T1000 (cell line): Measurements from ENCODE around the gene GP1BB.

ENCODE experiments used
- DNase-seq: peaks from one replicate; lab custom pipeline; 2025; ENCODE audit warnings: mixed read lengths; lab: John Stamatoyannopoulos, UW

The GP1BB gene

DNA sequence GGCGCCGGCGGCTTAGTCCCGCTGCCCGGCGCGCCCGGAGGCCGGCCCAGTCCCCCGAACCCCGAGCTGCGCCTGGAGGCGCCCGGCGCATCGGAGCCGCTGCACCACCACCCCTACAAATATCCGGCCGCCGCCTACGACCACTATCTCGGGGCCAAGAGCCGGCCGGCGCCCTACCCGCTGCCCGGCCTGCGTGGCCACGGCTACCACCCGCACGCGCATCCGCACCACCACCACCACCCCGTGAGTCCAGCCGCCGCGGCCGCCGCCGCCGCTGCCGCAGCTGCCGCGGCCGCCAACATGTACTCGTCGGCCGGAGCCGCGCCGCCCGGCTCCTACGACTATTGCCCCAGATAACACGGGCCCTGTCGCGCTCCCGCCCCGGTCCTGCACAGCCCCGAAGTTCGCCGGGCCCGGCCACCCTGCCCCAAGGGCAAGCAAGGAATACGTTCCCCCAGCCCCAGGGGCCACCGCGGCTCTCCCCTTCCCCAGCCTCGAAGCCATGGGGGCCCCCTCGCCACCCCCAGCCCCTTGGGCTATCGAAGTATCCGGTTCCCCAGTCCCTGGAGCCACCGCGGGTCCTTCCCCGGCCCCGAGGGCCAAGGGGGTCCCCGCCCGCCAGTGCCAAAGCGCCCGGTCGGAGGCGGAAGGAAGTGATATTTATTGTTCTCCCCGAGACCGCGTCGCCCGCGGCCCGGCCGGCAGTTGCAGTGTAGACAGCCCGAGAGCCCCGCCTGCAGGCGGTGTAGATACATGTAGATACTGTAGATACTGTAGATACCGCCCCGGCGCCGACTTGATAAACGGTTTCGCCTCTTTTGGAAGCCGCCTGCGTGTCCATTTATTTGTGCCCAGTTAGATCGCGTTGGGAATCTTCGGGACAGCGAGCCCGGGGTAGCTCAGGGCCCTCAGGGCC is 43.4 kb downstream of the GP1BB start:
- no peak for DNase-seq

GRCh38 chr22:19767427-19768341 is 44.3 kb downstream of the GP1BB start:
- DNase-seq: no peak

- DNase-seq: no peak
Observed at GRCh38 chr22:19769393-19769715, 46.0 kb downstream of the GP1BB start.

DNA sequence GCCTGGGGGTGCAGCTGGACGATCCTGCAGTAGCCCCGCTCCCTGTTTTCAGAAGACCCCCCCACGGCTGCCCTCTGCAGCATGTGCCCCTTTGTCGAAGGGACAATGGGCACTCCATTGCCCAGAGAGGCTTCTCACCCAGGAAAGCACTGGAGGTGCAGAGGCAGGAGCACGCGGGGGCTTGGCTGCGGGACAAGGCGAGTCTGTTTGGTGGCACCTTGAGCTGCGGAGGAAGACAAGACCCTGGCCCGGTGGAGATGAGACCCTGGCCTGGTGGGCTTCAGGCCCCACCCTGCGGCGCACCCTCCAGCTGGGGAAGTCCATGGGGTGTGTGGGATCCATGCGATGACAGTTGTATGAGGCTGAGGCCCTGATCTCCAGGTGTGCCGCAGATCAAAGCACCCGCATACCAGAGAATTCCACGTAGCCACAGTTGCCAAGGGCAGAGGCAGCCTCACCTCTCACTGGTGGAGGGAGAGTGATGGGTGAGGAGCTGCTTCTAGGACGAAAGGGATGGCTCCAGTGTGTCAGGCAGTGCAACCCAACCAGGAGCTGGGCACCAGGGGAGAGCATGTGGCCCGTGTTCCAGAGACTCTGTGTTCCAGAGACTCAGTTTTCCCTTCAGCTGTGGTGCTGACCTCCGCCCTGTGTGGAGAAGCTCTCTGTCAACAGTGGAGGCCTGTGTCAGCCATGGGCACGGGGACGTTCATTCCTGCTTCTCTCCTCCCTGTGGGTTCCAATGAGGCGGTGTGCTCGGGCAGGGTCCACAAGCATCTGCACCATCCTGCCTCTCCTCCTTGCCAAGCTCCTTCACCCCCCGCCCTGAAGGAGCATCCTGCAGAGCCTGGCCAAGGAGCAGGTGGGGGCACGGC is 47.2 kb downstream of the GP1BB start:
- no peak for DNase-seq

DNA sequence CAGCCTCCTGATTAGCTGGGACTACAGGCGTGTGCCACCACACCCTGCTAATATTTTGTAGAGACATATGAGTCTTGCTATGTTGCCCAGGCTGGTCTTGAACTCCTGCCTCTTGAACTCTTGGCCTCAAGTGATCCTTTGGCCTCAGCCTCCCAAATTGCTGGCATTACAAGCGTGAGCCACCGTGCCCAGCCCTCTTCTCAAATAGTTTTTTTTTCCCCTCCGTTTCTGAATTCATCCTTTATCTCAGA is 49.0 kb downstream of the GP1BB start:
- DNase-seq: no peak

- no peak for DNase-seq
Observed at GRCh38 chr22:19772673-19773469, 49.5 kb downstream of the GP1BB start.

- no peak for DNase-seq
Observed at GRCh38 chr22:19773470-19774040, 50.2 kb downstream of the GP1BB start.
